Endothelial cell of umbilical vein (primary cell): ENCODE measurements around the gene ADAMTS17. TPM values are rescaled to one million over a fixed set of nuclear protein-coding genes. Genes with fewer than 3 reads are reported as not detected.

ENCODE experiments used
- BruUV-seq: library from RNA; stranded (reverse); fragments of 400-500 nt; replicated peaks from 2 replicates; lab custom pipeline; 2021; lab: Mats Ljungman, UMichigan
- CTCF ChIA-PET: fragments of 300-600, 350-600 bp; sonication (Branson Sonifier 250); formaldehyde crosslinking; loops from one replicate; lab custom pipeline; 2021; ENCODE audit warnings: antibody characterized with exemption, inconsistent platforms; lab: Charles Lee
- POLR2A ChIA-PET: fragments of 300-600, 350-600 bp; sonication (Branson Sonifier 250); formaldehyde crosslinking; loops from one replicate; lab custom pipeline; 2021; ENCODE audit warnings: antibody characterized with exemption, inconsistent platforms; lab: Charles Lee
- DNase-seq: peaks from one replicate; pipeline ENCODE4 v3.0.0-alpha.2; 2011; ENCODE audit warnings: low read depth, low spot score
- FAIRE-seq: peaks from 2 replicates; lab custom pipeline; 2011; peaks lifted over from hg19 to GRCh38; lab: Jason Lieb, UNC
- H2AFZ ChIP-seq: 2 replicates; pipeline ENCODE4 v1.6.0; 2012; ENCODE audit warnings: low read depth, low read length, control low read depth, inconsistent platforms
- H3K27ac ChIP-seq: 2 replicates; pipeline ENCODE4 v1.5.1; 2011; ENCODE audit warnings: low read depth, mild to moderate bottlenecking, control low read depth, low read length, moderate library complexity; ENCODE audit not compliant: insufficient read depth
- H3K27me3 ChIP-seq, 2 experiments: 2 replicates each; pipeline versions ENCODE4 v1.6.0 to v1.6.1; 2011; ENCODE audit warnings: low read length in 2 of 2, mixed read lengths in 1 of 2; ENCODE audit not compliant: control insufficient read depth in 2 of 2, insufficient read depth in 2 of 2
- H3K36me3 ChIP-seq, 2 experiments: 2 replicates in 1 of 2; 3 replicates in 1 of 2; pipeline ENCODE4 v1.5.1; 2011; ENCODE audit warnings: low read length in 2 of 2, mild to moderate bottlenecking in 1 of 2, moderate library complexity in 1 of 2; ENCODE audit not compliant: control insufficient read depth in 2 of 2, insufficient read depth in 2 of 2; ENCODE audit errors: extremely low read depth in 1 of 2
- H3K4me1 ChIP-seq: 3 replicates; pipeline ENCODE4 v1.5.1; 2011; ENCODE audit warnings: mild to moderate bottlenecking, low read length; ENCODE audit not compliant: control insufficient read depth, insufficient read depth; ENCODE audit errors: extremely low read depth
- H3K4me2 ChIP-seq: 2 replicates; pipeline ENCODE4 v1.6.1; 2011; ENCODE audit warnings: low read length, control low read depth, mixed read lengths; ENCODE audit not compliant: insufficient read depth
- H3K4me3 ChIP-seq, 3 experiments: fragments of 200-600 bp in 1 of 3; sonication (generic), shearing (Covaris generic) in 1 of 3; replicated peaks in 1 of 3; 2 replicates each; pipeline ENCODE4 v1.5.1; 2011 to 2016; ENCODE audit warnings: control low read depth in 3 of 3, low read length in 3 of 3, mild to moderate bottlenecking in 2 of 3, inconsistent platforms in 1 of 3, low read depth in 1 of 3, moderate library complexity in 1 of 3; ENCODE audit not compliant: insufficient read depth in 1 of 3
- H3K79me2 ChIP-seq: 2 replicates; pipeline ENCODE4 v1.6.0; 2012; ENCODE audit warnings: low read length, inconsistent platforms; ENCODE audit not compliant: control insufficient read depth, insufficient read depth
- H3K9ac ChIP-seq: replicated peaks from 2 replicates; pipeline ENCODE3; 2011; ENCODE audit warnings: low read length, control low read depth; ENCODE audit not compliant: insufficient read depth; ENCODE audit errors: extremely low read depth
- H3K9me1 ChIP-seq: replicated peaks from 3 replicates; pipeline ENCODE4 v1.6.0; 2011; ENCODE audit warnings: mild to moderate bottlenecking, low read length; ENCODE audit not compliant: control insufficient read depth, insufficient read depth; ENCODE audit errors: extremely low read depth
- H3K9me3 ChIP-seq: replicated peaks from 2 replicates; pipeline ENCODE4 v1.5.1; 2012; ENCODE audit warnings: low read length, inconsistent platforms; ENCODE audit not compliant: control insufficient read depth, insufficient read depth
- H4K20me1 ChIP-seq: replicated peaks from 2 replicates; pipeline ENCODE3; 2011; ENCODE audit warnings: mild to moderate bottlenecking, low read length; ENCODE audit not compliant: control insufficient read depth, insufficient read depth; ENCODE audit errors: extremely low read depth
- CTCF ChIP-seq, 2 donors: IDR thresholded peaks; 1 replicate in 1 of 2; 2 replicates in 1 of 2; pipeline ENCODE4 v1.5.1; 2011; ENCODE audit warnings: low read length in 2 of 2, mild to moderate bottlenecking in 2 of 2, moderate library complexity in 2 of 2, control low read depth in 1 of 2, inconsistent platforms in 1 of 2, low read depth in 1 of 2; ENCODE audit not compliant: insufficient read depth in 1 of 2; ENCODE audit errors: extremely low read depth in 1 of 2
- EZH2 ChIP-seq: IDR thresholded peaks from 2 replicates; pipeline ENCODE4 v1.6.1; 2012; ENCODE audit warnings: borderline replicate concordance, low read depth, mild to moderate bottlenecking, moderate library complexity, low read length, inconsistent platforms; ENCODE audit not compliant: severe bottlenecking
- FOS ChIP-seq: IDR thresholded peaks from 2 replicates; pipeline ENCODE4 v1.6.1; 2011; ENCODE audit warnings: mild to moderate bottlenecking, low read length, moderate library complexity, borderline replicate concordance; ENCODE audit not compliant: insufficient read depth
- GATA2 ChIP-seq: IDR thresholded peaks from 2 replicates; pipeline ENCODE4 v1.7.0; 2011; ENCODE audit warnings: low read depth, mild to moderate bottlenecking, moderate library complexity, mixed read lengths, low read length; ENCODE audit not compliant: insufficient read length, insufficient read depth
- MAX ChIP-seq: IDR thresholded peaks from 2 replicates; pipeline ENCODE4 v1.6.1; 2011; ENCODE audit not compliant: insufficient read depth, insufficient read length
- MYC ChIP-seq: IDR thresholded peaks from one replicate; pipeline ENCODE4 v1.6.1; 2011; ENCODE audit warnings: mild to moderate bottlenecking, low read depth, low read length
- POLR2A ChIP-seq: IDR thresholded peaks from 2 replicates; pipeline ENCODE4 v1.6.1; 2012; ENCODE audit warnings: low read depth, mild to moderate bottlenecking, control low read depth, low read length
- POLR2AphosphoS5 ChIP-seq: IDR thresholded peaks from 2 replicates; pipeline ENCODE4 v1.6.1; 2012; ENCODE audit warnings: low read depth, mild to moderate bottlenecking, control low read depth, low read length, moderate library complexity; ENCODE audit not compliant: insufficient read depth
- dilution Hi-C: fragments of 300-500 bp; cut with MboI; formaldehyde crosslinking; loops from one replicate; pipeline ENCODE4 v1.15.0; 2019; ENCODE audit warnings: low sequenced_read_pairs; ENCODE audit not compliant: extremely low pct_ligation_motif_present
- intact Hi-C: fragments of 100-400 bp; cut with micrococcal nuclease; formaldehyde crosslinking; loops from one replicate; pipeline ENCODE4 v1.10.0; 2022
- polyA plus RNA-seq, 4 experiments: library from polyadenylated mRNA; depleted of rRNA in 3 of 4; stranded (reverse) in 3 of 4; unstranded in 1 of 4; fragments of >200 nt; gene quantifications; 2 replicates each; pipeline versions ENCODE4 v1.2.1 to v1.2.3, GENCODE V29; 2011 to 2012; ENCODE audit warnings: missing spikeins in 1 of 4
- total RNA-seq: library from RNA; stranded (reverse); gene quantifications from 2 replicates; pipeline ENCODE4 v1.2.3, GENCODE V29; 2021

ADAMTS17 gene
- total and polyA plus RNA-seq, 2 donors (not counting 3 experiments of a cell fraction or from before 2014, with no cell fraction given) = 0.12 TPM; not detected in 1

- no peaks in the 10 kb centered on the region for H3K79me2 ChIP-seq
- DNase-seq (no peak), FAIRE-seq (no peak)
Observed at GRCh38 chr15:100279849-100280248, 61.9 kb downstream of the ADAMTS17 start.

GRCh38 chr15:100279446-100279845 lies 62.3 kb downstream of the ADAMTS17 start:
- Histone ChIP-seq H2AFZ (no peak overlapping the region), H3K27ac (no peak overlapping the region), H3K9me1 (no peaks in the 10 kb centered on the region), H3K79me2 (no peaks in the 10 kb centered on the region), H3K4me1 (no peaks in the 10 kb centered on the region), H3K4me3 (no peak overlapping the region), H3K4me2 (no peak overlapping the region), H3K9me3 (peaks cover 14% of the 10 kb centered on the region), H3K9ac (no peak overlapping the region), H3K27me3 (no peaks in the 10 kb centered on the region), H3K36me3 (no peaks in the 10 kb centered on the region), H4K20me1 (no peaks in the 10 kb centered on the region)
- no TSS peak for BruUV-seq
- dilution Hi-C loops (no loop called here), intact Hi-C loops (no loop called here)
- FAIRE-seq (no peak), DNase-seq (no peak)
- ChIA-PET POLR2A (no interaction called here), CTCF (no interaction called here)
- TF ChIP-seq MAX = no peak
- no peak for TF ChIP-seq FOS
- no peak for TF ChIP-seq CTCF (IDR thresholded peaks at IDR 0.05; ENCODE audit: extremely low read depth in 1 of 2, insufficient read depth in 1 of 2, low read depth in 1 of 2, low read length in 2 of 2)
- TF ChIP-seq POLR2AphosphoS5 = no peak
- TF ChIP-seq MYC = no peak
- no peak for TF ChIP-seq POLR2A
- TF ChIP-seq GATA2 = no peak
- TF ChIP-seq EZH2 = no peak

More at GRCh38 chr15:100279849-100280248, 61.9 kb downstream of the ADAMTS17 start:
- no peak overlapping the region for H3K9ac ChIP-seq
- no TSS peak for BruUV-seq
- no peaks in the 10 kb centered on the region for H3K27me3 ChIP-seq
- no peak overlapping the region for H3K27ac ChIP-seq
- no peaks in the 10 kb centered on the region for H3K36me3 ChIP-seq
- intact Hi-C loops (no loop called here), dilution Hi-C loops (no loop called here)
- H2AFZ ChIP-seq = no peak overlapping the region
- no peaks in the 10 kb centered on the region for H3K9me1 ChIP-seq
- ChIA-PET POLR2A (no interaction called here), CTCF (no interaction called here)
- H3K4me2 ChIP-seq = no peak overlapping the region
- no peaks in the 10 kb centered on the region for H4K20me1 ChIP-seq
- no peaks in the 10 kb centered on the region for H3K4me1 ChIP-seq
- no peak overlapping the region for H3K4me3 ChIP-seq
- peaks cover 14% of the 10 kb centered on the region for H3K9me3 ChIP-seq
- TF ChIP-seq CTCF (IDR thresholded peaks at IDR 0.05; ENCODE audit: extremely low read depth in 1 of 2, insufficient read depth in 1 of 2, low read depth in 1 of 2, low read length in 2 of 2) (no peak), EZH2 (no peak), FOS (no peak)
